Endodermal cell (in vitro differentiated cells): Measurements from ENCODE around the gene ESF1. TPM values are rescaled to one million over a fixed set of nuclear protein-coding genes. Genes with fewer than 3 reads are reported as not detected.

Experiments used
- DNase-seq: peaks from one replicate; pipeline ENCODE4 v3.0.0-alpha.2; 2017
- H3K27ac ChIP-seq: 2 replicates; pipeline ENCODE4 v1.5.1; 2013; ENCODE audit warnings: mild to moderate bottlenecking, low read depth, low read length, moderate library complexity
- H3K27me3 ChIP-seq: 2 replicates; pipeline ENCODE4 v1.6.1; 2013; ENCODE audit warnings: mild to moderate bottlenecking, low read length, moderate library complexity; ENCODE audit not compliant: insufficient read depth, control insufficient read depth, poor library complexity, severe bottlenecking
- H3K36me3 ChIP-seq: 2 replicates; pipeline ENCODE4 v1.7.0; 2013; ENCODE audit warnings: mild to moderate bottlenecking, low read length, moderate library complexity; ENCODE audit not compliant: control insufficient read depth, insufficient read depth
- H3K4me1 ChIP-seq: one replicate; pipeline ENCODE4 v1.7.0; 2013; ENCODE audit warnings: low read length; ENCODE audit not compliant: control insufficient read depth, insufficient read depth
- H3K4me3 ChIP-seq: 2 replicates; pipeline ENCODE4 v1.5.1; 2013; ENCODE audit warnings: mild to moderate bottlenecking, low read length, moderate library complexity
- H3K9ac ChIP-seq: 2 replicates; pipeline ENCODE4 v1.6.1; 2013; ENCODE audit warnings: mild to moderate bottlenecking, low read length, moderate library complexity; ENCODE audit not compliant: poor library complexity, severe bottlenecking; ENCODE audit errors: extremely low read depth
- H3K9me3 ChIP-seq: 2 replicates; pipeline ENCODE4 v1.6.1; 2013; ENCODE audit warnings: mild to moderate bottlenecking, low read length, moderate library complexity; ENCODE audit not compliant: control insufficient read depth
- H3K27ac Mint-ChIP-seq: 2 replicates; pipeline ENCODE4 v1.8.0; 2020; ENCODE audit warnings: mixed read lengths
- H3K27me3 Mint-ChIP-seq: 2 replicates; pipeline ENCODE4 v1.8.0; 2021; ENCODE audit warnings: mild to moderate bottlenecking, mixed read lengths; ENCODE audit not compliant: insufficient read depth
- H3K36me3 Mint-ChIP-seq: 2 replicates; pipeline ENCODE4 v1.8.0; 2020; ENCODE audit warnings: low read depth, mixed read lengths
- H3K4me1 Mint-ChIP-seq: 2 replicates; pipeline ENCODE4 v1.8.0; 2020; ENCODE audit warnings: mixed read lengths
- H3K4me3 Mint-ChIP-seq: 2 replicates; pipeline ENCODE4 v1.8.0; 2020; ENCODE audit warnings: mild to moderate bottlenecking, moderate library complexity, mixed read lengths
- H3K9me3 Mint-ChIP-seq: 2 replicates; pipeline ENCODE4 v1.8.0; 2020; ENCODE audit warnings: mild to moderate bottlenecking, mixed read lengths
- CTCF ChIP-seq: fragments of 200-600 bp; sonication (generic); conservative IDR thresholded peaks from 2 replicates; pipeline ENCODE4 v1.5.0; 2021; ENCODE audit warnings: antibody characterized with exemption, mild to moderate bottlenecking
- WGBS, 2 experiments: methylation state at CpG; one replicate each; pipeline versions ENCODE4 v1.1.5 to v1.1.7; 2013; ENCODE audit warnings: missing lambda C conversion rate in 2 of 2, mixed read lengths in 1 of 2; ENCODE audit not compliant: insufficient coverage in 1 of 2, insufficient read length in 1 of 2; 5-methylcytosine and 5-hydroxymethylcytosine counted together
- total RNA-seq, 2 donors: library from RNA; stranded (reverse); fragmentation: NEBNext Ultra II Directional in 1 of 2; extraction: Animal tissue kit (Norgen Biotek cat#: 25700) in 1 of 2; gene quantifications; 2 replicates in 1 of 2; 3 replicates in 1 of 2; pipeline ENCODE4 v1.2.1, GENCODE V29; 2021

Gene ESF1
- total RNA-seq, 2 donors from 2014 or later: 23.9 to 32.1 TPM

DNA sequence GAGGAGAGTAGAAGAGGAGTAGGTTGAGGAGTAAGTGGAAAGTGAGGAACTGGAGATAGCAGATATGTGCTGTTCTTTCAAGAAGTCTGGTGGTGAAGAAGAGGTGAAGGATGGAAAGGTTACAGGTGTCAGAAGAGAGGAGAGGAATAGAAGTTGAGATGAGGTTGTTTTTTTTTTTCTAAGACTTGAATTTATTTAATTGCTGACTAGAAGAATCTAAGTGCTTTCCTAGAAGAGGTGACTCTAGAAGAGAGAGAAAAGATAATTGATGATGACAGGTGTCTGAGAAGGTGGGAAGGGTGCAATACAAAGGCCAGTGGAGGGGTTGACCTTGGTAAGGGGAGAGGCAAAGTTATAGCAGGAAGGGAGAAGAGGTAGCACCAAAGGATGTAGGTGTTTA lies 25.7 kb upstream of the ESF1 start:
- no peak for TF ChIP-seq CTCF
- no peak overlapping the region for H3K9ac ChIP-seq
- H3K4me3 ChIP-seq: no peak overlapping the region
- peaks cover 37% of the 10 kb centered on the region for H3K36me3 Mint-ChIP-seq
- no peak for DNase-seq
- no peaks in the 10 kb centered on the region for H3K9me3 ChIP-seq
- no peaks in the 10 kb centered on the region for H3K4me1 ChIP-seq
- no peaks in the 10 kb centered on the region for H3K9me3 Mint-ChIP-seq
- no peaks in the 10 kb centered on the region for H3K27me3 ChIP-seq
- H3K27ac Mint-ChIP-seq: no peak overlapping the region
- no peak overlapping the region for H3K27ac ChIP-seq
- no peak overlapping the region for H3K4me3 Mint-ChIP-seq
- peaks cover 73% of the 10 kb centered on the region for H3K36me3 ChIP-seq
- no peaks in the 10 kb centered on the region for H3K4me1 Mint-ChIP-seq
- no peaks in the 10 kb centered on the region for H3K27me3 Mint-ChIP-seq

GRCh38 chr20:13809855-13810254 lies 25.1 kb upstream of the ESF1 start:
- Mint-ChIP-seq H3K36me3 (peaks cover 35% of the 10 kb centered on the region), H3K4me3 (no peak overlapping the region), H3K4me1 (no peaks in the 10 kb centered on the region), H3K27me3 (no peaks in the 10 kb centered on the region), H3K27ac (no peak overlapping the region), H3K9me3 (no peaks in the 10 kb centered on the region)
- 96% methylated on average over 3 of the region's 3 CpGs for WGBS, 2 experiments
- no peak overlapping the region for H3K4me3 ChIP-seq
- no peaks in the 10 kb centered on the region for H3K4me1 ChIP-seq
- no peak for TF ChIP-seq CTCF
- H3K36me3 ChIP-seq: peaks cover 67% of the 10 kb centered on the region
- DNase-seq: no peak
- H3K9ac ChIP-seq: no peak overlapping the region
- H3K27me3 ChIP-seq: no peaks in the 10 kb centered on the region
- no peaks in the 10 kb centered on the region for H3K9me3 ChIP-seq
- H3K27ac ChIP-seq: no peak overlapping the region

GRCh38 chr20:13809373-13809772 lies 24.7 kb upstream of the ESF1 start:
- Mint-ChIP-seq H3K36me3 (peaks cover 34% of the 10 kb centered on the region), H3K4me1 (no peaks in the 10 kb centered on the region), H3K27me3 (no peaks in the 10 kb centered on the region), H3K27ac (no peak overlapping the region), H3K9me3 (no peaks in the 10 kb centered on the region), H3K4me3 (no peak overlapping the region)
- no peak for TF ChIP-seq CTCF
- DNase-seq: no peak
- H3K9me3 ChIP-seq: no peaks in the 10 kb centered on the region
- H3K27me3 ChIP-seq: no peaks in the 10 kb centered on the region
- H3K36me3 ChIP-seq: peaks cover 67% of the 10 kb centered on the region
- 92 to 100% methylated on average over 2 of the region's 2 CpGs for WGBS, 2 experiments
- H3K9ac ChIP-seq: no peak overlapping the region
- no peak overlapping the region for H3K4me3 ChIP-seq
- no peaks in the 10 kb centered on the region for H3K4me1 ChIP-seq
- H3K27ac ChIP-seq: no peak overlapping the region
